Panc1 (cell line): ENCODE data around the gene CEBPZOS. TPM values are rescaled to one million over a fixed set of nuclear protein-coding genes. Genes with fewer than 3 reads are reported as not detected.

Source experiments
- ATAC-seq: fragments of 200-7000 bp; cut with Tn5 transposase; 2 replicates; pipeline ENCODE4 v1.9.1; 2020; ENCODE audit warnings: mild to moderate bottlenecking, moderate library complexity
- BruUV-seq: library from RNA; stranded (reverse); fragments of 400-500 nt; replicated peaks from 2 replicates; lab custom pipeline; 2021; lab: Mats Ljungman, UMichigan
- CTCF ChIA-PET: fragments of 300-600 bp; sonication (Branson Sonifier 250); formaldehyde crosslinking; loops from one replicate; lab custom pipeline; 2022; ENCODE audit warnings: antibody characterized with exemption; lab: Charles Lee
- POLR2A ChIA-PET: fragments of 300-600 bp; sonication (Branson Sonifier 250); formaldehyde crosslinking; loops from one replicate; lab custom pipeline; 2022; ENCODE audit warnings: antibody characterized with exemption; lab: Charles Lee
- DNase-seq: peaks from one replicate; pipeline ENCODE4 v3.0.0-alpha.2; 2010; ENCODE audit warnings: low read depth, low spot score
- H3K27ac ChIP-seq: 2 replicates; pipeline ENCODE4 v1.5.1; 2011; ENCODE audit warnings: mild to moderate bottlenecking, low read length, inconsistent platforms
- H3K27me3 ChIP-seq: fragments of 200-500 bp; sonication (Bioruptor generic); 2 replicates; pipeline ENCODE4 v1.6.0; 2014; ENCODE audit warnings: low read length, inconsistent platforms; ENCODE audit not compliant: control insufficient read depth, insufficient read depth
- H3K36me3 ChIP-seq: fragments of 200-500 bp; sonication (Bioruptor generic); 2 replicates; pipeline ENCODE4 v1.5.1; 2014; ENCODE audit warnings: inconsistent platforms, mild to moderate bottlenecking, low read length, moderate library complexity; ENCODE audit not compliant: control insufficient read depth, insufficient read depth
- H3K4me1 ChIP-seq: 2 replicates; pipeline ENCODE4 v1.5.1; 2011; ENCODE audit warnings: inconsistent platforms, mild to moderate bottlenecking, low read length, moderate library complexity; ENCODE audit not compliant: control insufficient read depth, insufficient read depth
- H3K4me3 ChIP-seq, 2 experiments: 2 replicates each; pipeline ENCODE4 v1.5.1; 2011 to 2012; ENCODE audit warnings: low read depth in 2 of 2, low read length in 2 of 2, mild to moderate bottlenecking in 2 of 2, inconsistent platforms in 1 of 2, moderate library complexity in 1 of 2
- H3K9me3 ChIP-seq: fragments of 200-500 bp; sonication (Bioruptor generic); 2 replicates; pipeline ENCODE4 v1.5.1; 2014; ENCODE audit warnings: low read depth, mild to moderate bottlenecking, inconsistent platforms, low read length, moderate library complexity; ENCODE audit not compliant: control insufficient read depth, insufficient read depth
- CTCF ChIP-seq: fragments of 450-650 bp; IDR thresholded peaks from 2 replicates; pipeline ENCODE4 v1.5.1; 2017; ENCODE audit warnings: mild to moderate bottlenecking
- POLR2AphosphoS5 ChIP-seq: IDR thresholded peaks from 2 replicates; pipeline ENCODE4 v1.6.1; 2012; ENCODE audit warnings: mild to moderate bottlenecking, low read depth, low read length, moderate library complexity
- REST ChIP-seq, 2 experiments: IDR thresholded peaks; 2 replicates each; pipeline ENCODE4 v1.6.1; 2011 to 2012; ENCODE audit warnings: low read depth in 2 of 2, control low read depth in 1 of 2, low read length in 1 of 2, mild to moderate bottlenecking in 1 of 2, moderate library complexity in 1 of 2; ENCODE audit not compliant: insufficient read depth in 1 of 2
- SIN3A ChIP-seq: IDR thresholded peaks from 2 replicates; pipeline ENCODE4 v1.6.1; 2012; ENCODE audit warnings: low read depth, mild to moderate bottlenecking, low read length, moderate library complexity, borderline replicate concordance; ENCODE audit not compliant: insufficient read depth
- TCF7L2 ChIP-seq: IDR thresholded peaks from 2 replicates; pipeline ENCODE4 v1.6.1; 2011; ENCODE audit warnings: mild to moderate bottlenecking, low read depth, low read length, inconsistent platforms
- in situ Hi-C: cut with HindIII; loops from 2 replicates; pipeline ENCODE4 v1.10.0; 2016; ENCODE audit warnings: low sequenced_read_pairs, low pct_unique_long_range_greater_than_20kb
- intact Hi-C: fragments of 100-400 bp; cut with micrococcal nuclease; formaldehyde crosslinking; loops from one replicate; pipeline ENCODE4 v1.10.0; 2022; ENCODE audit not compliant: unreplicated experiment
- total RNA-seq: library from RNA; stranded (reverse); gene quantifications from one replicate; pipeline ENCODE4 v1.2.1, GENCODE V29; 2021; ENCODE audit not compliant: unreplicated experiment

The CEBPZOS gene
- total RNA-seq, 1 experiment from 2014 or later: 49.3 TPM

DNA sequence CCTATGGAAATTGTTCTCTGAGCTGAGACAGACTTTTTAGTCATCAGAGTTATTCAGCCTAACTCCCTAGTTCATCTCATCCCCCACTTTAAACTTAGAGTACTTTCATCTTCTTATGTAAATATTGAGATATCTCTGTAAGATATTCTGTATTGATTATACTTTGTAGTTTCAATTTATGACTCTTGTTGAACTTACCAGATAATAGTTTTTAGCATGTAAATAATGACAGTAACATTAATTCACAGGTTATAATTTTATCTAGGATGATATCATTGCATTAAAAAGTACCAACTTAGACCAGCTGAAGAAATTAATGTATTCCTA is 24.7 kb upstream of the CEBPZOS start:
- H3K36me3 ChIP-seq: no peaks in the 10 kb centered on the region
- H3K9me3 ChIP-seq: no peaks in the 10 kb centered on the region
- H3K27ac ChIP-seq: no peak overlapping the region
- in situ Hi-C loops (no loop called here), intact Hi-C loops (no loop called here)
- H3K4me3 ChIP-seq: no peak overlapping the region
- no peaks in the 10 kb centered on the region for H3K27me3 ChIP-seq
- CTCF ChIA-PET: no interaction called here
- BruUV-seq: no TSS peak
- TF ChIP-seq REST (IDR thresholded peaks at IDR 0.05; ENCODE audit: insufficient read depth in 1 of 2, low read depth in 2 of 2, low read length in 1 of 2): no peak
- TF ChIP-seq TCF7L2: no peak
- no peak for TF ChIP-seq CTCF
- no peak for TF ChIP-seq SIN3A
- TF ChIP-seq POLR2AphosphoS5: no peak
- no peak for DNase-seq
- H3K4me1 ChIP-seq: no peaks in the 10 kb centered on the region
- POLR2A ChIA-PET: no interaction called here
- no peak for ATAC-seq

GRCh38 chr2:37173741-37174140 is 22.6 kb upstream of the CEBPZOS start:
- Histone ChIP-seq H3K27me3 (no peaks in the 10 kb centered on the region), H3K4me1 (no peaks in the 10 kb centered on the region), H3K36me3 (no peaks in the 10 kb centered on the region), H3K4me3 (no peak overlapping the region), H3K9me3 (no peaks in the 10 kb centered on the region), H3K27ac (no peak overlapping the region)
- POLR2A ChIA-PET: no interaction called here
- in situ Hi-C loops (no loop called here), intact Hi-C loops (no loop called here)
- CTCF ChIA-PET: interaction anchor here (0.7 kb wide), 1 partner anchor 46 kb away, joined by 10 read pairs; no protein-coding TSS in a partner anchor
- BruUV-seq: no TSS peak
- DNase-seq: no peak
- ATAC-seq: no peak
- no peak for TF ChIP-seq SIN3A
- TF ChIP-seq TCF7L2: no peak

DNA sequence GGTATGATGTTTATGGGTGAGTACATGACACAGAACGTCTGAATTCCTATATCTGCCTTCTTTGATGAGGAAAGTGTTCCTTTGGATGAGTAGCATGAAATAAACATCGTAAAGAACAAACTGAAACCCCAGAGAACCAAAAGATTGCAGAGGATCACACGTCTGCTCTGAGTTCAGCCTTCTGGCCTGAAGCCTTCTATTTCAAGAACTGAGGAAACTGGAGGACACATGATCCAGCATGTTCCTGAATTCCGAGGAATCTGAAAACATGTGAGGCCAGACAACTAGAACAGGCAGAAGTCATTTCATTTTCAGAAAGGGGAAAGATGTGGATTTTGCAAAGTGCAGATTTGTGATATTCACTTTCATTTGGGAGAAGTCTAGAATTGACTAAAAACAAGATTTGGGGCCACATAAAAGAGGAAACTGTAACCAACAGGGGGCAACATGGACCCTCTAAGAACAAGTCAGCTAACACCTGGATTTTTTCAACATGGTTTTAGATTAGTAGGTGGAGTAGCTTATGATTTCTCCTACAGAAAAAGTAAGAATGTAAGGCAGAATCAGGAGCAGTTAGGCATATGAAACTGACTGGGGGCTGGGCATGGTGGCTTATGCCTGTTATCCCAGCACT is 16.2 kb upstream of the CEBPZOS start:
- intact Hi-C loops (no loop called here), in situ Hi-C loops (no loop called here)
- H3K4me3 ChIP-seq: no peak overlapping the region
- ChIA-PET POLR2A (interaction anchor here (0.6 kb wide), 1 partner anchor 12 kb away, joined by 3 read pairs; no protein-coding TSS in a partner anchor), CTCF (no interaction called here)
- BruUV-seq: no TSS peak
- no peaks in the 10 kb centered on the region for H3K27me3 ChIP-seq
- TF ChIP-seq TCF7L2 (no peak), REST (IDR thresholded peaks at IDR 0.05; ENCODE audit: insufficient read depth in 1 of 2, low read depth in 2 of 2, low read length in 1 of 2) (no peak), SIN3A (no peak), POLR2AphosphoS5 (no peak), CTCF (no peak)
- H3K27ac ChIP-seq: no peak overlapping the region
- DNase-seq (no peak), ATAC-seq (no peak)
- H3K9me3 ChIP-seq: no peaks in the 10 kb centered on the region
- no peaks in the 10 kb centered on the region for H3K4me1 ChIP-seq
- no peaks in the 10 kb centered on the region for H3K36me3 ChIP-seq
